HK-2 (cell line): ENCODE data around the gene ITGBL1.

ENCODE experiments used
- DNase-seq: peaks from one replicate; pipeline ENCODE4 v3.0.0-alpha.2; 2018; ENCODE audit not compliant: unreplicated experiment

Gene ITGBL1

DNA sequence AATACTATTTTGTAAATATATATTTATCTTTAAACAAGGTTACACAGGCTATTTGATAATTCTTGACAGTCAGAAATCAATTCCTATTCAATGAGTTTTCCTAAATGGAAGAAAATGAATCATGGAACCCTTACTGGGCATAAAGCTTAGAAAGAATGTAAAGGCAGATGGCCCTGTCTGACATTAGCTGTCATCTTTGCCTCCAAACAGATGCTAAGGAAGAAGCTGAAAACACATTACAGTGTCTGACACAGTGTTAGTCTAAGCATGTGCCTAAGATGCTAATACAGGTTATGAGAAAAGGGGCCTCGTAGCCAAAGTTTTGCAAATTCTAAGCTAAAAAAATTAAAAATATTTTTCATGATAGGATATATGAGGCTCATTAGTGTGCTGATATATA lies 112.8 kb downstream of the ITGBL1 start:
- DNase-seq: no peak

DNA sequence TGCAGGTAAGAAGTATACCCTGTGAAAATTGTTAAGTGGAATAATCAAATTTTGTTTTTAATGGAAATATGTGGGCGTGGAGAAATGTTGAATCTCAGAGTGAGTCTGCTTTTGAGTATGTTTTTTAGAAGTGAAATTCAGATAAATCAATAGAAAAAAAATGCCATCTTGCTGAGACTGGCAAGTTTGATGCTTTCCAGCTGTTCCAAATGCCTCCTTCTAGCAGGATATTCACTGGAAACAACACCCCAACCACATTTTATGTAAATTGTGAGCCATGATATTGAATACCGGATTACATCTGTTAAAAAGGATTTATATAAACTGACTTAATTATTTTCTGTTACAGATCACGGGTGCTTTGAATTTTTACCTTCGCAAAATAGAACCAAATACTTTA lies 115.4 kb downstream of the ITGBL1 start:
- no peak for DNase-seq

DNA sequence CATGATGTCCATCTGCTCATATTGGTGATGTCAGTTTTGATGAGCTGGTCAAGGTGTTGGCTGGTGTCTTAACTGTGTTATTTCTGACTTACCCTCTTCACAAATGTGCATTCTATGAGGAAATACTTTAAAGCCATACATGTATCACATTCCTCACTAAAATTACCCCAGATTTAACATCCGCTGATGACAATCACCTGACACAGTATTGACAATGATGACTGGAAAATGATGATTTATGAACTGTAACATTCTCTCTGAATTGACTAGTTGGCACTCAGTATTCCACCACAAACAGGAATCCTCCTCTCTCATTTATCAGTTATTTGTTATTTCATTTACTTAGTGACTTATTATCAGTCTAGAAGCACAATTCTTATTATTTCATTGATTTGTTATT lies 117.3 kb downstream of the ITGBL1 start:
- no peak for DNase-seq

DNA sequence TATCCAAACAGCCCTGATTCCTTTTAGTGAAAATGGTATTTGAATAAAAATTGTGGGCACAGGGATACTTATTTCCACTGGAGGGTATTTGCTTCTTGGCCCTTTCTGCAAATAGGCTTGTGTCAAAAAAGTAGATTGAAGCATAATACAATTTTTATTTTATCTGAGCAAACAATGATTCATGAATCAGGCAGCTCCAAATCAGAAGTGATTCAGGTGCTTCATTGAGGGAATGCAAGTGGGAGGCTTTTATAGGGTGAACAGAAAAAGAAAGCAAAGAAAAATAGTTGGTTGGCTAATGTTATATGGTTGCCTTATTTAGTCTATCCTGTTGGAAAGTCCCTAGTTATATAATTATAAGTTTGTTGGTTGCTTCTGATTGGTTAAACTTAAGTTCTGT lies 117.9 kb downstream of the ITGBL1 start:
- no peak for DNase-seq

DNA sequence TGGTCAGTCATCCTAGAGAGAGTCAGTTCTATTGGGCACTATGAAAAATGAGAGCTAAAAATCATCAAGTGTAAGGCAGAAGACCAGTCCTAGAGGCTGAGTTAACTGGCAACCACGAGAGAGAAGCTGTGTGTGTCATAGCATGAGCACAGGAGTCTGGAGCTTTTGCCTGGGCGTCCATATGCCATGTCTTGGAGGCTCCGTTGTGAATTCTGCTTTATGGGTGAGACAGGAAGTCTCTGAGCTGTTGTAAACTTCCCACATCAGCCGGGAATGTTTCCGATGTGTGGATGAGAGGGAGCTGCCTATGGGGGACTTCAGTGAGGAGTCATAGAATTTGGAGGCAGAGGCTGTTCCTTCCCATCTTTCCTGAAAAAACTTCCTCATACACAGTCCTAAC lies 120.0 kb downstream of the ITGBL1 start:
- DNase-seq: no peak

DNA sequence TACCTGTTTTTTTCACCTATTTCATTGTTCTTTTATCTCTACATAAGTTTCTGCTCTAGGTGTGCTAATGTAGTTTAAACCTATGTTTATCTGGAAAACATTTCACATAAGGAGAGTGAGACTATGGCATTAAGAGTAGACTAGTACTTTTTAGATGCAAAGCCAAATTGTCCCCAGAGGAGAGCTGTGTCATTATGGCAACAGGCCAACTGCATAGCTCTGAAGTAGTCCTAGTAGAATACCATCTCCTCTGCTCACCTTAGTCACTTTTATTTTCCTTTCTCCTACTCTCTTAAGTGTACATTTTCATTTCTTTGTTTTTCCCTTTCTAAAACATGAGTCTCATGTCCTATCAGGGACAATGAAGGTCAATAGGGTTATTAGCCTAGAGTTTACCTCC lies 123.1 kb downstream of the ITGBL1 start:
- DNase-seq: no peak

DNA sequence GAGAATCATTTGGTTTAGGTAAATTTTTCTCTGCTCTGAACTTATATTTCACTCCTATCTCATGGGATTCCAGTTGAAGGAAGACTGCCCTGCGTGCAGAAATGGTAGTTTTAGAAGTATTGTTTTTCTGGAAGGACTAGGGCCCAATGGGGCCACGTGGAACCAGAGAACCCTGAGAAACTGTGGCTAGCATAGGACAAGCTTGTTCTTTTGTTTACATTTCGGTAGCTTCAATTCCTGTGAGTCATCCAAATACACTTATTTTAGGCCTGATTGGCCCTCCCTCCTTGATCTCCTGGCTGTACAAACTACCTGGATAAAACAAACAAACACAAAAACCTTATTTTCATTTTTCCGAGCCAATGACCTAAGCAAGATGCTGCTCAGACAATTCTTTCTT lies 124.0 kb downstream of the ITGBL1 start:
- DNase-seq: no peak

DNA sequence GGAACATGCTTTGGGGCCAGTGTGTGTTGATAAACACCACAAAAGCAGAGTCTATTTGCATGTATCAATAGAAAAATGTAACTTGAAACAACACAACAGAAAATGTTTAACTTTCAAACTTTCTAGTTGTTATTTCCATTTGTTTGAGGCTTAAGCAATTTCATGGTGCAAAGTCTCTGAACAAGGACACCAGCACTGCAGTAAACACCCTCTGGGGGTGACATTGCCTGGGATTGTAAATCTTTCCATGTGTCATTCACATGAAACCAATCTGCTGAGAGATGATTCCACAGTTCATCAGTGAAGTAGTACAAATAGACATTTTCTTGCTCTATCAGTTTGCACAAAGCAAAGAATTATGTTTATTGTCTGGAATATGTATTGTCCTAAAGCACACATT lies 124.5 kb downstream of the ITGBL1 start:
- no peak for DNase-seq

DNA sequence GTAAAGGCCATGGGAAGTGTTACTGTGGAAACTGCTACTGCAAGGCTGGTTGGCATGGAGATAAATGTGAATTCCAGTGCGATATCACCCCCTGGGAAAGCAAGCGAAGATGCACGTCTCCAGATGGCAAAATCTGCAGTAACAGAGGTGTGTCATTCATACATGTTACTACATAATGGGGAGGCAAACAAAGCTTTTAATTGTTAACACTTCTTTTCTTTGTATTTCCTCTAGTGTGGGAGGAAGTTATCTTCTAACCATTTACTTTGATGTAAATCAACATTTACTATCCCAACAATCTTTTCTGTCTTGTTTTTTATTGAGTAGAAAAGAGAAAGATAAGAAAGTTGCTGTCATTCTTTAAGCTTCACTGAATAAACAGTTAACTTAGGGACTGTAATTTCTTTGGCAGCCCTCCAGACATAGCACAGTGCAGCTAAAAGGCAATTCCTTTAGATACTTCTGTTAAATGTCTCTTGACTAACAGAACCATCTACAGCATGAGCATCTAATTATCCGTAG lies 126.9 kb downstream of the ITGBL1 start:
- DNase-seq: no peak

DNA sequence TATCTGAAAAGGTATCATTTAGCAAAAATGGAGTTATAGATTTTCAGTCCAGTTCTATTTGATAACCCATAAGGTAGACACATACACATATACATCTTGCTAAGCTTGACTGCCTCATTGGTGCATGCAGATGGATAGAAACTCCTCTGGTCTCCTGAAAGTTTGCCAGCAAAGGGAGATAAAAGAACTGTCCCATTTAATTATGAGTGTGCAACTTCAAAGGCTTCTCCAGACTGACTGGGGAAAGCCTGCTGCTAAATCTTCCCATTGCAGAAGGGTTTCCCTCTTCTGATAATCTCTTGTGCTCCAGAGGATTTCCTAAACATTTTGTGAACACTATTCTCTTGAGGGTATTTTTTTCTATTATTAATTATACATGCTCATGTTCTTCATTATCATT lies 131.9 kb downstream of the ITGBL1 start:
- DNase-seq: no peak

DNA sequence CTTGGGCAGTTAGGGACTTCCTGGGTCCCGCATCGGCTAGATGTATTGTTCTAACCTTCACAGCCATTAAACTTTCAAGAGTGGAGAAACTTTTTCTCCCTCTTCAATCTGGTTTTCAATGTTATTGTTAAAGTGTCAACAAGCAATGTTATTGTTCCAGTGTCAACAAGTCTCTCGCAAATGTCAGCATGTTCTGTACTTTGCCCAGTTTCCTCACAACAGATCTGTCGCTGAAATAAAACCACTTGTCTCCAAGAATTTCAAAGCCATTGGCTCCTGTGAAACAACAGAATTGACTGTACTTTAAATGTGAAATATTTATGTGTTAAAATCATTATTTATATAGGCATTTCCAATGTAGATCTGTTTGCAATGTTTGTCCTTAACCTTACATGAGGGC lies 138.0 kb downstream of the ITGBL1 start:
- DNase-seq: no peak

DNA sequence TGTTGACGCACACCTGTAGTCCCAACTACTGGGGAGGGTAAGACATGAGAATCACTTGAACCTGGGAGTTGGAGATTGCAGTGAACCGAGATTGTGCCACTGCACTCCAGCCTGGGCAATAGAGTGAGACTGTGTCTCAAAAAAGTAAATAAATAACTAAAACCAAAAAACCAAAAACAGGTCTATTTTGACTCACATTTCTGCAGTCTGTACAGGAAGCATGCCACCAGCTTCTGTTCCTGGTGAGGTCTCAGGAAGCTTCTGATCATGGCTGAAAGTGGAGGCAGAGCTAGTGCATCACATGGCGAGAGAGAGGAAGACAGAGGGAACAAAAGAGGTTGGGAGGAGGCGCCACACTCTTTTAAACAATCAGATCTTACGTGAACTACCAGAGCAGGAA lies 142.5 kb downstream of the ITGBL1 start:
- no peak for DNase-seq

DNA sequence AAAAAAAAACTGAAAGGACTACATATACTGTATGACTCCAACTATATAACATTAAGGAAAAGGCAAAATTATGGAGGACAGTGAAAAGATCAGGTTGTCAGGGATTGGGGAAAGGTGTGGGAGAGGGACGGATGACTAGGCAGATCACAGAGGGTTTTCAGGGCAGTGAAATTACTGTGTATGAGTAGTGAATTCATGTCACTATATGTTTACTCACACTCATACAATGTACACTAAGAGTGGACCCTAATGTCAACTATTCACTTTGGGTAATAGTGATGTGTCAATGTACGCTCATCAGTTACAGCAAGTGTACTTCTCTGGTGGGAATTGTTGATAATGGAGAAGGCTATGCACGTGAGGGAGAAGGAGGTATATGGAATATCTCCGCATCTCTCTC lies 144.3 kb downstream of the ITGBL1 start:
- DNase-seq: no peak

DNA sequence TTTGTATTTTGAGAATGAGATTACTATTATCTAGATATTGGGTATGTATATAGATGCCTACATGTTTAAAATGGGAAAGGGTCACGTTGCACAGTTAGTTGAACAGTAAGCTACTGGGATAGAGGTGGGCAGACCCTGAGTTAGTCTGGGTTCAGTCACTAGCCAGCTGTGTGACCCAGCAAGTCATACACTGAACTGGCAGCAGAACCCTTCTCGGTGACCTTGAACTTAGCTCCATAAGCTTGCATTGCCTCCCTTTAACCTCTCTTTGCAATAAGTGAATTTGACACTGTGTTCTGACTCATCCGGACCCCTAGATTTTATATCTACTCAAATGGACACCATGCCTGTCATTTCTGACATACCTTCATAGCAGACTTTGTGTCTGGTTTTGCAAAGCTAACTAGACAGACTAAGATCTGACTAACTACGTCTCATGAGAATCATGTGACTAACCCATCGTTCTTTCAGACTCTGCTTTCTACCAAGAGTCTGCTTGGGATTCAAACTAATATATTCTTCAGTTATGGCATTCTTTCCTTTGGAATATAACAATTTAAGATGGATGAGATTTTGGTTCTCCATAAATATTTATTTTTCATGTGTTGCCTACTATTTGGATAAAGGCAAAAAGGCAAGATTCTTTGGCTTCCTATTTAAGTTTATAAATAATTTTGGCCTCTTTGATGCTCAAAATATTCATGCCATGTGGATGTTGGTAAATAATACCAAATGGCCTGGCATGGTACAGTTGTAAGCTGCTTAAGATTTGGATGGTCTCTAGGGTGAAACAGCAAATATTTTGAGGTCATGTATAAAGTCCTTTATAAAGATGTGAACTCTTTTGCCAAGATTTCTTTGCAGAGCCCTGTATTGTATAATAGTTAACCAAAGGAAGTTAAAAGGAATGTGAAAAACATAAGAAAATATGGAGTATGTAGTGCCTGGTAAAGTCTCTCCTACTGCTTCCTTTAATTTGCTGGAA lies 159.3 kb downstream of the ITGBL1 start:
- DNase-seq: no peak

DNA sequence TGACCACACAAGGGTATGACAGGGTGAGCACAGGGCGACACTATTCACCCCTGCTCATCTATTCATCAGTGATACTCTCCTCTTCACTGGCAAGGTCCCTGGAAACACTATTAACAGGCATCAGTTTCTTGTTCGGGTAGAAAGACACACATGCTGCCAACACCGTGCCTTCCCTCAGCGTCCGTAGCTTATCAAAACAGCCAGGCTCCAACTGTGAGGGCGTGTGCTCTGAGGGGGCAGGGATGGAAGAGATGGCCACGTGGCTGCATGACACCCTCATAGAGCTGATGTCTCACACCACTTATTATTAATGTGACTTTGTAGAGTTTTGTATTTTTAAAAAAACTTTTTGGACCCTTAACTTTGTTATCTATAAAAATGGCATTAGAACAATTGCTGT lies 160.3 kb downstream of the ITGBL1 start:
- no peak for DNase-seq

DNA sequence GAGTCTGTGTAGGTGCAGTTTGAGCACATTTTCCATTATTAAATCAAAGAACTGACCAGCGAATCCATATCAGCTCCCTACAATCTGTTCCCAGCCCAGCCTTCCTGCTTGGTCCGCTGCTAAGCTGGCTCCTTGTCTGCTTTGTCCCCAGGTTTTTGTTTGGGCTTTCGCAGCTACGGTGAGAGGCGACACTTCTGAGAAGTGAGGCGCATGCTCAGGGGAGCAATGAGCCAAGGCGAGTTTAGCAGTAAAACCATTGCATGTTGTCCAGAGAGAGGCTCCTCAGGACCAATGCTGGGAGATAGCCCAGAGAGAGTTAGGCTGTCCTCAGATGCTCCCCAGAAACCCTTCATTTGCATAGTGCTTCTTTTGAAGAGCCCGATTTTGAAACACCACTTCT lies 162.0 kb downstream of the ITGBL1 start:
- DNase-seq: no peak

DNA sequence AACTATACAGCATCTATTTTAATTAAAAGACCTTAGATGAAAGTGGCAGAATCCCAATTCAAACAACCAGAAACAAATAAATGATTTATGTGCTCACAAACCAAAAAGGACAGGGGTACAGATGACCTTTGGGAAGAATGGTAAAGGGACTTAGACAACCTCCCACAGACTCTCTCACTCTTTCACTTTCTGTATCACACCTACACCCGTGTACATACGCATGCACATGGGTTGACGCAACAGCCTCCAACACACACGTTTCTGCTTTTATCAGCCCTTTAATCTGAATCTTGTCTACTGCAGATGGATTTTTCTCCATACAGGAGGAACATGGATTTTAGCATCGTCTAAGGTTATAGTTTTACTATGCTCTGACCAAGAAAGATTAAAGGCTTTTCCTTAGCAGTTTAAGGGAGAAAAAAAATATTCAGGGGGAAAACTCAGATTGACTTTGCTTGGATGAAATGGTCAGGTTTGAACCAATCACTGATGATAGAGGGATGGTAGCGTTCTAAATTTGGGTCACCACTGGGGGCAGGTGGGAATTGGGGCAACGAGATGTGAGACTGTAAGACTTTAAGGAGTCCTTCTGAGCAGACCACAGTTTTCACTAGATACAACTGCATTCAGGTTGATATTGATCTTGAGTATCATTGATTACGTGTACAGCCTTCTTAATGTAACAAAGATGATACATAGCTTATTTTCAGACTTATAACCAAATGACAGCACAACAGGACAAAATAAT lies 166.1 kb downstream of the ITGBL1 start:
- no peak for DNase-seq

DNA sequence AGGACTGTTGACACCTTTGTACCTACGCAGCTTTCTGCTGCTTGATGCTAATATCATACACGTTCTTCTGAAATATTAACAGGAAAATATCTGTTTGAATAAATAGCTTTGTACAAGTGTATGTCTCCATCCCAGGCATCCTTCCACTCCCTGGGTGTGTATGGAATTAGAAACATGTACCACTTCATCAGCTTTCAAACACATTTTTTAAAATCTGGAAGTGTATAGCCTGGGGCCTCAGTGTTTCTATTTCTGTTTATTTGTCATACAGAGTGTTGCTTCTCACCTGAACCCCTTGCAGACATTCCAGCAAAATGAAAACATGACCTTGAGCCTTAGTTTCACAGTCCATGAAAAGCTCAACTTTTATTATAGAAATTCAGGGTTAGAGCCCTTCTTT lies 168.6 kb downstream of the ITGBL1 start:
- no peak for DNase-seq

DNA sequence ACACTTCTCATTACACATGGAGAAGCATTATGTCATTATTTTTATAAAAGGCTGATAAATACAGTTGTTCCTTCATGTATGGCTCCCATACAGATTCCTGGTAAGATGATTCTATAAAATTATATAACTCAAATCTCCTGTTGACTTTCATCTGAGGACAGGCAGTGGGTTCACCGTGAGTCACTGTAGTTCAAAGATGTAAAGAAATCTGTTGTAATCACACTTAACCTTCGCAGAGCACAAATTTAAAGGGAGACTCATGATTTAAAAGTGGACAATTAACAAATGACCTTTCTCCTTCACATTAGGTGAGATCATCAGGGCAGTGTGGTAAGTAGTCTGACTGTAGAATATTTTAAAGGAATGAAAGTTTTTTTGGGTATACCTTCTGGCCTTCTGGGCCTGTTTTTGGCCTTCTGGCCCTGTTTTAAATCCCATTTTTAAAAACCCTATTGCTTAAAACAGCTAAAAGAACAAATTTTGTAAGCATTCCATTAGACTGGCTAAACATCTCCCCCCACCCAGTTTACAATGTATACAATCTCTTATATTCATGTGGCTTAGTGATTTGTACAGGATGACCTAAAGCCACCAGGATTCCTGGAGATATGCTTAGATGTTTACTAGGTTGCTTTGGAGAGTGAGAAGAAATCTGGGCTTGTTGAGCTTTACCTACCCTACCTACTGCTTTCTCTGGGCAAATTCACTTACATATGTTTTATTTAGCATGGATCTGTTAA lies 171.2 kb downstream of the ITGBL1 start:
- DNase-seq: no peak

DNA sequence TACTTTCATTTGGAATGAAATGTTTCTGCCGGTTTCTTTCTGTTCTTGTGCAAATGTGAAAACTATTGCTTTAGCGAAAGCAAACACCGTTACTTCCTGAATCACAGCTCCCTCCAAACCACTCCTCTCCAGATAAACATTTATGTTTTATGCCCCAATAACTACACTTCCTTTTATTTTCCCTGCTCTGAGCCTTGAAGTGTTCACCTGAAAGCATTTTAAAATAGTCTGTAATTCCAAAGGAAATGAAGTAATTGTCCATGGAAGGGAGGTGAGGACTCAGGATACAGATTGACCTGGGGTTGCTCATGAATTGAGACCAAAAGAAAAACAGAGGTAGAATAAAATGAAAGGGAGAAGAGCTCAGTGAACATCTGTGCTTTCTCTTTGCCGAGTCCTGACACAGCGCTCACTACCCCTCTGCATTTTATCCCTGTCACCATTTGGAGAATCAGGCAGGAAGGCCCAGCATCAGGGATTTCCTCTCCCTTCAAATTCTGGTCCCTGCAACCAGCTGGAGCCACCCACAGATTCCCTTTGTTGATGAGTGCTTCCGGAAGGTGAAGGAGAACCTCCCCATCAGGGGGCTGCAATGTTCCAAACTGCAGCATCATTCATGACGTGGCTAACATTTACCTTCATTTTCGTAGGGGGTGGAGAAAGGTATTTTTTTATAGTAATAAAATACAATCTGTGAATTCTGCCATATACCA lies 171.9 kb downstream of the ITGBL1 start:
- DNase-seq: no peak

DNA sequence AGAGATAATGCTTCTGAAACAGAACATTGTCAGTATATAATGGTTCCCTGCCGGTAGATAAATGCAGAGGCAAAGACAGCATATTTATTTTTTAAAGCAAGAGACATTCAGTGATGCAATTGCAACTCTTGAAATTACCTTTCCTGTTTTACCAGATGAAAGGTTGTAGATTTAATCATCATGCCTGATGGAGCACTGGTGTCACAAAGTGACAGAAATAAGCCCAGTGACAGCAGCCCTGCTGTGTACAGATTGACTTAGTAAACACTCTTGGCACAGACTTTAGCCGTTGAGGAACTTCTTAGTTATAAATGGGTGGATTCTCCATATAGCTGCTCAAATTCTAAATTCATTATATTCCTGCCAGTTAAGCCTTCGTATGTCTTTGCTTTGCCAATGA lies 172.5 kb downstream of the ITGBL1 start:
- DNase-seq: no peak
